ENCODE measurements around the gene RUNX1.

GRCh38 chr21:35086357-35086756, 37.3 kb upstream of the RUNX1 start:
- TF ChIP-seq CTCF (IDR thresholded peaks at IDR 0.05) = no peak
- TF ChIP-seq POLR2A (IDR thresholded peaks at IDR 0.05) = no peak
